ENCODE measurements around the gene SDF2. TPM values are rescaled to one million over a fixed set of nuclear protein-coding genes. Genes with fewer than 3 reads are reported as not detected.
"Not testable (repeated sequence)": the region's sequence is repeated elsewhere in the genome, so short reads cannot be mapped to it uniquely, and the experiment has no call there.

Gene SDF2
- total and polyA plus RNA-seq, 2 donors (not counting 1 experiment from before 2014, with no cell fraction given) = 58.5 to 65.2 TPM

GRCh38 chr17:28662527-28662829 is 772 bp upstream of the SDF2 start:
- TF ChIP-seq CTCF (conservative IDR thresholded peaks at IDR 0.05 in 1 of 2, IDR thresholded peaks at IDR 0.05 in 1 of 2; ENCODE audit: low read depth in 1 of 2, low read length in 2 of 2) = no peak
- TF ChIP-seq EZH2 (IDR thresholded peaks at IDR 0.05; ENCODE audit: low read length, missing control alignments) = no peak
- peak overlapping the region; percentile 64 for H2AFZ ChIP-seq (ENCODE audit: low read length)

DNA sequence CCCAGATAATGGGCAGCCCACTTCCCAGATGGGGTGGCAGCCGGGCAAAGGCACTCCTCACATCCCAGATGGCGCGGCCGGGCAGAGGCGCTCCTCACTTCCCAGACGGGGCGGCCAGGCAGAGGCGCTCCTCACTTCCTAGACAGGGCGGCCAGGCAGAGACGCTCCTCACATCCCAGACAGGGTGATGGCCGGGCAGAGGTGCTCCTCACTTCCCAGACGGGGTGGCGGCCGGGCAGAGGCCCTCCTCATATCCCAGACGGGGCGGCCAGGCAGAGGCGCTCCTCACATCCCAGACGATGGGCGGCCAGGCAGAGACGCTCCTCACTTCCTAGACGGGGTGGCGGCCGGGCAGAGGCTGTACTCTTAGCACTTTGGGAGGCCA is 2.2 kb downstream of the SDF2 start:
- H3K27me3 ChIP-seq (ENCODE audit: control insufficient read depth, insufficient read depth, low read length); H4K20me1 ChIP-seq (ENCODE audit: control insufficient read depth, extremely low read depth, insufficient read depth, low read length); H2AFZ ChIP-seq (ENCODE audit: low read length); H3K4me2 ChIP-seq (ENCODE audit: extremely low read depth, insufficient read depth, low read length); H3K4me3 ChIP-seq (replicated peaks in 1 of 4; ENCODE audit: control extremely low read depth in 1 of 4, insufficient read depth in 1 of 4, low read depth in 3 of 4, low read length in 4 of 4); H3K9me3 ChIP-seq (ENCODE audit: control insufficient read depth, insufficient read depth, low read depth, low read length); H3K36me3 ChIP-seq (ENCODE audit: control insufficient read depth, insufficient read depth, low read length); H3K9ac ChIP-seq (ENCODE audit: insufficient read depth, low read length); H3K4me1 ChIP-seq (ENCODE audit: control insufficient read depth, extremely low read depth, insufficient read depth, low read length); DNase-seq (ENCODE audit: low read depth in 2 of 2); H3K27ac ChIP-seq (ENCODE audit: insufficient read depth, low read length): not testable (repeated sequence)
- H3K79me2 ChIP-seq (ENCODE audit: control insufficient read depth, insufficient read depth, low read length) = peaks cover 66% of the 10 kb centered on the region

More at GRCh38 chr17:28662527-28662829, 772 bp upstream of the SDF2 start:
- Histone ChIP-seq H3K79me2 (ENCODE audit: control insufficient read depth, insufficient read depth, low read length) (peaks cover 71% of the 10 kb centered on the region), H3K36me3 (ENCODE audit: control insufficient read depth, insufficient read depth, low read length) (peaks cover 4% of the 10 kb centered on the region), H3K4me1 (ENCODE audit: control insufficient read depth, extremely low read depth, insufficient read depth, low read length) (peaks cover 5% of the 10 kb centered on the region), H3K27me3 (ENCODE audit: control insufficient read depth, insufficient read depth, low read length) (no peaks in the 10 kb centered on the region), H3K27ac (ENCODE audit: insufficient read depth, low read length) (peak overlapping the region; percentile 96), H4K20me1 (ENCODE audit: control insufficient read depth, extremely low read depth, insufficient read depth, low read length) (no peaks in the 10 kb centered on the region), H3K9me3 (ENCODE audit: control insufficient read depth, insufficient read depth, low read depth, low read length) (no peaks in the 10 kb centered on the region), H3K9ac (ENCODE audit: insufficient read depth, low read length) (peak overlapping the region; percentile 83), H3K4me2 (ENCODE audit: extremely low read depth, insufficient read depth, low read length) (peak overlapping the region; percentile 65), H3K4me3 (replicated peaks in 1 of 4; ENCODE audit: control extremely low read depth in 1 of 4, insufficient read depth in 1 of 4, low read depth in 3 of 4, low read length in 4 of 4) (peak overlapping the region; percentile 54 to 92 (median 88))
- no peak for DNase-seq (ENCODE audit: low read depth in 2 of 2)

- H3K4me3 ChIP-seq (replicated peaks in 1 of 4; ENCODE audit: control extremely low read depth in 1 of 4, insufficient read depth in 1 of 4, low read depth in 3 of 4, low read length in 4 of 4); H2AFZ ChIP-seq (ENCODE audit: low read length); H3K27me3 ChIP-seq (ENCODE audit: control insufficient read depth, insufficient read depth, low read length); H3K9me3 ChIP-seq (ENCODE audit: control insufficient read depth, insufficient read depth, low read depth, low read length); H3K27ac ChIP-seq (ENCODE audit: insufficient read depth, low read length); H3K4me1 ChIP-seq (ENCODE audit: control insufficient read depth, extremely low read depth, insufficient read depth, low read length); H4K20me1 ChIP-seq (ENCODE audit: control insufficient read depth, extremely low read depth, insufficient read depth, low read length); H3K4me2 ChIP-seq (ENCODE audit: extremely low read depth, insufficient read depth, low read length); H3K9ac ChIP-seq (ENCODE audit: insufficient read depth, low read length); H3K36me3 ChIP-seq (ENCODE audit: control insufficient read depth, insufficient read depth, low read length); DNase-seq (ENCODE audit: low read depth in 2 of 2): not testable (repeated sequence)
- peaks cover 60% of the 10 kb centered on the region for H3K79me2 ChIP-seq (ENCODE audit: control insufficient read depth, insufficient read depth, low read length)
Observed at GRCh38 chr17:28658766-28659496, 2.8 kb downstream of the SDF2 start.

DNA sequence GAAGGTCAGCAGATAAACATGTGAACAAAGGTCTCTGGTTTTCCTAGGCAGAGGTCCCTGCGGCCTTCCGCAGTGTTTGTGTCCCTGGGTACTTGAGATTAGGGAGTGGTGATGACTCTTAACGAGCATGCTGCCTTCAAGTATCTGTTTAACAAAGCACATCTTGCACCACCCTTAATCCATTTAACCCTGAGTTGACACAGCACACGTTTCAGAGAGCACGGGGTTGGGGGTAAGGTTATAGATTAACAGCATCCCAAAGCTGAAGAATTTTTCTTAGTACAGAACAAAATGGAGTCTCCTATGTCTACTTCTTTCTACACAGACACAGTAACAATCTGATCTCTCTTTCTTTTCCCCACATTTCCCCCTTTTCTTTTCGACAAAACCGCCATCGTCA is 3.4 kb downstream of the SDF2 start:
- not testable (repeated sequence) for H3K27ac ChIP-seq (ENCODE audit: insufficient read depth, low read length); H3K36me3 ChIP-seq (ENCODE audit: control insufficient read depth, insufficient read depth, low read length); H3K9me3 ChIP-seq (ENCODE audit: control insufficient read depth, insufficient read depth, low read depth, low read length); H4K20me1 ChIP-seq (ENCODE audit: control insufficient read depth, extremely low read depth, insufficient read depth, low read length); H3K4me2 ChIP-seq (ENCODE audit: extremely low read depth, insufficient read depth, low read length); H2AFZ ChIP-seq (ENCODE audit: low read length); H3K27me3 ChIP-seq (ENCODE audit: control insufficient read depth, insufficient read depth, low read length); DNase-seq (ENCODE audit: low read depth in 2 of 2); H3K4me1 ChIP-seq (ENCODE audit: control insufficient read depth, extremely low read depth, insufficient read depth, low read length); H3K4me3 ChIP-seq (replicated peaks in 1 of 4; ENCODE audit: control extremely low read depth in 1 of 4, insufficient read depth in 1 of 4, low read depth in 3 of 4, low read length in 4 of 4); H3K9ac ChIP-seq (ENCODE audit: insufficient read depth, low read length)
- H3K79me2 ChIP-seq (ENCODE audit: control insufficient read depth, insufficient read depth, low read length) = peaks cover 54% of the 10 kb centered on the region

All from fibroblast of lung (primary cell).